Activated T-helper 2 cell treated with anti-CD3 and anti-CD28 coated beads, Interferon-gamma antibody, Interleukin-2, Interleukin-4, amounts not matched to agents 10 μg/mL and 5 μg/mL and 100 μg/mL, durations not matched to agents 14 hours and 24 hours and 36 hours (primary cell): Measurements from ENCODE around the gene MZF1. TPM values are rescaled to one million over a fixed set of nuclear protein-coding genes. Genes with fewer than 3 reads are reported as not detected.

Source experiments
- DNase-seq: peaks from one replicate; pipeline ENCODE4 v3.0.0; 2021; ENCODE audit warnings: low spot score
- H3K27ac Mint-ChIP-seq: one replicate; pipeline ENCODE4 v1.8.0; 2021; ENCODE audit warnings: mixed read lengths
- H3K27me3 Mint-ChIP-seq: one replicate; pipeline ENCODE4 v1.8.0; 2021; ENCODE audit warnings: low read depth, mixed read lengths
- H3K36me3 Mint-ChIP-seq: one replicate; pipeline ENCODE4 v1.8.0; 2021; ENCODE audit warnings: low read depth, mixed read lengths
- H3K4me1 Mint-ChIP-seq: one replicate; pipeline ENCODE4 v1.8.0; 2021; ENCODE audit warnings: low read depth, mixed read lengths
- H3K4me3 Mint-ChIP-seq: one replicate; pipeline ENCODE4 v1.8.0; 2021; ENCODE audit warnings: low read depth, mild to moderate bottlenecking, moderate library complexity, mixed read lengths
- H3K9me3 Mint-ChIP-seq: one replicate; pipeline ENCODE4 v1.8.0; 2021; ENCODE audit warnings: mixed read lengths
- intact Hi-C: fragments of 100-400 bp; cut with micrococcal nuclease; formaldehyde crosslinking; loops from one replicate; pipeline ENCODE4 v1.15.1; 2023
- total RNA-seq: library from RNA; stranded (reverse); gene quantifications from 2 replicates; pipeline ENCODE4 v1.2.3, GENCODE V29; 2022

MZF1 gene
- total RNA-seq, 1 donor from 2014 or later, result 18.8 TPM

DNA sequence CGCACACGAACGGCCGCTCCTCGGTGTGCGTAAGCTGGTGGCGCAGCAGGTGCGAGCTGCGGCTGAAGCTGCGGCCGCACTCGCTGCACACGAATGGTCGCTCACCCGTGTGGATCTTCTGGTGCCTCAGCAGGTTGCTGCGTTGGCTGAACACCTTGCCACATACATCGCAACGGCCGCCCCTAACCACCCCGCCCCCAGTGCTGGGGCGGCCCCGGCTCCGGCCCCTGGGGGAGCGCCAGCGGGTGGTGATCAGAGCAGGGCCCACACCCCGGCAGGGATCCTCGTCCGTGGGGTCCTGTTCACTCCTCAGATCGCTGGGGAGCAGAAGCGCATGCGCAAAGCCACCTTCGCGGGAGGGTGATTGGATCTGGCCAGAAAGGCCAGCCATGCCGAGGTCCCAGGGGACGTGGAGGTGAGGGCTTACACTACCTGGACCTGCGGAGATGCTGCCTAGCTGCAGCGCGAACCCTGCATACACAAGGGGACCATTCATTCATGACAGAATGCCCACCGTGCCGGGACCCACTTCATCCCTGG is 10.0 kb downstream of the MZF1 start:
- Mint-ChIP-seq H3K4me1 (peaks cover 31% of the 10 kb centered on the region), H3K36me3 (peaks cover 16% of the 10 kb centered on the region), H3K27ac (peak overlapping the region; percentile 72), H3K9me3 (no peaks in the 10 kb centered on the region), H3K27me3 (no peaks in the 10 kb centered on the region), H3K4me3 (peak overlapping the region; percentile 79)
- no peak for DNase-seq
- intact Hi-C loops, result no loop called here

DNA sequence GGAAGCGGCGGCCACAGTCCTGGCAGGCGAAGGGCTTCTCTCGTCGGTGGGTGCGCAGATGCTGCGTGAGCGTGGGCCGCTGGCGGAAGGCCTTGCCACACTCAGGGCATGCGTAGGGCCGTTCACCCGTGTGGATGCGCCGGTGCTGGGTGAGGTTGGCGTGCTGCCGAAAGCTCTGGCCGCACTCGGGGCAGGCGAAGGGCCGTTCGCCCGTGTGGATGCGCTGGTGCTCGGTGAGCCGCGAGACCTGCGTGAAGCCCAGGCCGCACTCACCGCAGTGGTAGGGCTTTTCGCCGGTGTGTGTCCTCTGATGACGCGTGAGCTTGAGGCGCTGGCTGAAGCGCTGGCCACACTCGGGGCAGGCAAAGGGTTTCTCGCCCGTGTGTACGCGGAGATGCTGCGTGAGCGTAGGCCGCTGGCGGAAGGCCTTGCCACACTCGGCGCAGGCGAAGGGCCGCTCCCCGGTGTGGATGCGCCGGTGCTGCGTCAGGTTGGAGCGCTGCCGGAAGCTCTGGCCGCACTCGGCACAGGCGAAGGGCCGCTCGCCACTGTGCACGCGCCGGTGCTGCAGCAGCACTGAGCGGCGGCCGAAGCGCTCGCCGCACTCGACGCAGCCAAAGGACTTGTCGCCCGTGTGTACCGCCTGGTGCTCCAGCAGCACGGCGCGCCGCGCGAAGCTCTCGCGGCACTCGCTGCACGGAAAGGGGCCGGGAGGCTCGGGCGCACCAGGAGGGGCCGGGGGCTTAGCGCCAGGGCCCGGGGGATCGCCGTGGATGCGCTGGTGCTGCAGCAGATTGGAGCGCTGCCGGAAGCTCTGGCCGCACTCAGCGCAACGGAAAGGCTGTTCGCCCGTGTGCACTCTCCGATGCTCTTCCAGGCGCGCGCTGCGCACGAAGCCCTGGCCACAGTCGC is 10.8 kb downstream of the MZF1 start:
- peak overlapping the region; percentile 72 for H3K27ac Mint-ChIP-seq
- H3K9me3 Mint-ChIP-seq, result no peaks in the 10 kb centered on the region
- H3K36me3 Mint-ChIP-seq, result peaks cover 21% of the 10 kb centered on the region
- DNase-seq, result peak; percentile 46
- intact Hi-C loops, result no loop called here
- H3K4me3 Mint-ChIP-seq, result peak overlapping the region; percentile 79
- H3K4me1 Mint-ChIP-seq, result peaks cover 29% of the 10 kb centered on the region
- no peaks in the 10 kb centered on the region for H3K27me3 Mint-ChIP-seq

DNA sequence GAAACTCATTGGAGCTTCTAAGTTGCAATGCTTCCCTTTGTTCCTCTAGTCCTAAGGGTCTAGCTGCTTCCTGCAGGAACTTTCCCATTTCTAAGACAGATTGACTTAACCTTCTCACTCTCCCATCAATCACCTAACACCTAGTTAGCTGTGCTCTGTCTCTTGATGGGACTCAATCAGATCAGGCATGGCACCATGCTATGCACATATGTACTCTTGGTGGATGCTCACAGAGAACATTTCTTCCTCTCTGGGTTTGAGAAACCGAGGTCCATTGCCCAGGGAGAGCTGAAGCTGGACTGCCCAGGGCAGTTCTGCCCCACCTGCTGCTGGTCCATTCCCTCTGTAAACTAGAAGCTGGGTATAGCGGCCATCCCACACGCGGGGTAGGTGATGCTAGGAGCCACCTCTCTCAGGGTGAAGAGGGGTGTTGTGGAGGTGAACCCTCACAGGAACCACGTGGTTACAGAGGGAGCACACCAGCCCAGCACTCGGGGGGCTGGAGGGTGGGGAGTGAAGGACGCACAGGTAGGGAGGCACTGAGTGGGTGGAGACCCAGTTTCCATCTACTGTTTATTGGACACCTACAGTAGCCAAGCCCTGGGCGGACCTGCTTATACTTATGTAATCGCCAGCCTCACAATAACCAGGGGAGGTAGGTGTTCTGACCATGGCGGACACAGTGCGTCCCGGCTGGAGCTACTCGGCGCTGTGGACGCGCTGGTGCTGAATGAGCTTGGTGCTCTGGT is 11.6 kb downstream of the MZF1 start:
- H3K4me1 Mint-ChIP-seq, result peaks cover 36% of the 10 kb centered on the region
- H3K27ac Mint-ChIP-seq, result peak overlapping the region; percentile 49
- DNase-seq, result no peak
- no peaks in the 10 kb centered on the region for H3K9me3 Mint-ChIP-seq
- intact Hi-C loops, result no loop called here
- H3K36me3 Mint-ChIP-seq, result peaks cover 29% of the 10 kb centered on the region
- H3K27me3 Mint-ChIP-seq, result no peaks in the 10 kb centered on the region
- H3K4me3 Mint-ChIP-seq, result peak overlapping the region; percentile 79

DNA sequence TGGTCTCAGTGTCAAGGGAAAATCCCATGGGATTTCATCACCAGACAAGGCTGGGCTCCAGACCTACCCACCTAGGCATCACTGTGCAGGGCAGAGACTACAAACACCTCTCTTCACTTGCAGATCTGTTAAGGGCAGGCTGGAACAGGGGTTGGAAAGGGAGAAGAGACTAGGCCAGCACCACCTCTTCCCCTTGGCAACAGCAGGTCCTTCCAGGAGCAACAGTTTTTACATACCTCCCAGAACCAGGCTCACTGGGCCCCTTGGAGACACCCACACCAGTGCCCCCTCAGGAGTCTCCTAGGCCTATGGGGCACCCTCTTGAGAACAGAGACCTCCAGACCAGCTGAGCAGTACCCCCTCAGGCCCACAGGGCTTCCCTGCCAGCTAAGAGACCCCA is 12.2 kb downstream of the MZF1 start:
- H3K4me3 Mint-ChIP-seq, result peak overlapping the region; percentile 94

DNA sequence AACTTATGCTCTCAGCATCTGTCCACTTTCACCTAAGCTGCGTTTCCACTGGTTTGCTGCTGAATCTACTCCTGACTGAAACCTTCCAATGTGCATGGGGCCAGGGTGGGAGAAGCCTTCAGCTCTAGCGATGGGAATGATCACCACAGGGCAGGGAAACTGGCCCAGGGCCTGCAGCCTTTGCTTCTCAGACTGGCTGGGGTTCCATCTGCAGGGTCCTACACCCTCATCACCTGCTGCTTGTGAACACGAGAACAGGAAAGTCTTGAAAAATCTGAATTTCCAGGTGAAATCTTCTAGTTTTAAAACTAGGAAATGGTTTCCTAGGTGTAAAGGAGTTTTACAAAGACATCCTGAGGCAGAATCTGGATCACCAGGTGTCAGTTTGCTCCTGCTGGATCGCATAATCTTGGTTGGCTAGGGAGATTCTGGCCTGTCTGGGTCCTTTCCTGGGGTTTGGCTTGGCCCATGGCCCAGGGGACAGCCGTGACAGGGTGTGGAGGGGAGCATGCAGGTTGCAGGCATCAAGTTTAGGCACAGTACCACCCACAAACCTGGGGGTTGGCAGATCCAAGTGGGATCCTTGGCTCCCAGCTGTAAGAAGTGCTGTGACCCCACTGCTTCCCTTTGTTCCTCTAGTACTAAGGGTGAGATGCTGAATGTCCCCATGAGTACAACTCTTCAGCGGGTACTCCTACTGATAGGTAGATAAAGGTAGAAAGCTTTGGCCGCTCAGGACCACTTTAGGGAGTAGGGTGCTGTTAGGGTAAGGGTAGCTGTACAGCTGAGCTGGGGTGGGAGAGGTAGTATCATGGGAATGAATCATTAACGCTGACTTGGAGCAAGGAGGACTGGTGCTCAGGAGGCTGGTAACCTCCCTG is 12.9 kb downstream of the MZF1 start:
- H3K4me3 Mint-ChIP-seq, result peak overlapping the region; percentile 94
- H3K36me3 Mint-ChIP-seq, result peaks cover 39% of the 10 kb centered on the region
- H3K4me1 Mint-ChIP-seq, result peaks cover 44% of the 10 kb centered on the region

More for the DNA sequence above, 12.2 kb downstream of the MZF1 start:
- peaks cover 32% of the 10 kb centered on the region for H3K36me3 Mint-ChIP-seq
- peaks cover 42% of the 10 kb centered on the region for H3K4me1 Mint-ChIP-seq
- peak overlapping the region; percentile 99 for H3K27ac Mint-ChIP-seq
- no peaks in the 10 kb centered on the region for H3K9me3 Mint-ChIP-seq
- intact Hi-C loops, result no loop called here
- DNase-seq, result no peak
- H3K27me3 Mint-ChIP-seq, result no peaks in the 10 kb centered on the region

DNA sequence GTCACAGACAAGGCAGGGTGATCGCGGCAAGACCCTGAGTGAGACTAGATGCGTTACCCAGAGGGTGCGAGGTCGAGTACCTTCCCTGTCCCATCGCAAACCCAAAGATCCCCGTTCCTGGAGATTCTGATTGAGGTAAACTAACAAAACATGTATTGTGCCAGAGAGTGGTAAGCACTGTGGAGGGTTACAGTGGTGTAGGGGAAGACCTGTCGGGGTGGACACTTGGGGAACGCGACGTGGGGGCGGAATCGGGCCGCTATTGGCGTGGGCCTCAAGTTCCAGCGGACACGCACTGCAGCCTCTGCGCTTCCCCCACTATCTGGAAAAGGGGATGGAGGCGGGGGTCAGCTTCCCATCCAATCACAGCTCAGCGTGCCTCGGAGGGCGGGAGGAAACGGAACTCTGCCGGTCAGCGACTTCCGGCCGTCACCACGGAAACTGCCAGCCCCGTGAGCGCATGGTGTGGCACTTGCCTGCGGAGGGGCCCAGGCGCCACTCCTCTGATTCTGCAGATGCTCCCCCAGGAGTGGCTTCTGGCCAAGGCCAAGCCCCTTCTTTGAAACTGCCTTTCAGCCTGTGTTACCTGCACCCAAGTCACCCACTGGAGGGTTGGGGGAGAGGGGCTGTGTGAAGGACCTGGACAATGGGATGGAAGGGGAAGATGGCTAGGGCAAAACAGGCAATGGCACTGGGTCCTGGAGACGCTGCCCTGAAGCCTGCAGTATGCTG is 13.7 kb downstream of the MZF1 start:
- H3K4me3 Mint-ChIP-seq, result peak overlapping the region; percentile 94
- H3K9me3 Mint-ChIP-seq, result no peaks in the 10 kb centered on the region
- intact Hi-C loops, result loop anchor here (1.0 kb wide), 2 partner anchors 14 to 40 kb away; partner anchors contain the start of genes MZF1 and ZBTB45
- H3K27ac Mint-ChIP-seq, result peak overlapping the region; percentile 99
- peak; percentile 65 for DNase-seq
- H3K36me3 Mint-ChIP-seq, result peaks cover 47% of the 10 kb centered on the region
- no peaks in the 10 kb centered on the region for H3K27me3 Mint-ChIP-seq
- peaks cover 47% of the 10 kb centered on the region for H3K4me1 Mint-ChIP-seq

More for the DNA sequence above, 12.9 kb downstream of the MZF1 start:
- Mint-ChIP-seq H3K27me3 (no peaks in the 10 kb centered on the region), H3K9me3 (no peaks in the 10 kb centered on the region), H3K27ac (peak overlapping the region; percentile 99)
- no peak for DNase-seq
- intact Hi-C loops, result no loop called here

DNA sequence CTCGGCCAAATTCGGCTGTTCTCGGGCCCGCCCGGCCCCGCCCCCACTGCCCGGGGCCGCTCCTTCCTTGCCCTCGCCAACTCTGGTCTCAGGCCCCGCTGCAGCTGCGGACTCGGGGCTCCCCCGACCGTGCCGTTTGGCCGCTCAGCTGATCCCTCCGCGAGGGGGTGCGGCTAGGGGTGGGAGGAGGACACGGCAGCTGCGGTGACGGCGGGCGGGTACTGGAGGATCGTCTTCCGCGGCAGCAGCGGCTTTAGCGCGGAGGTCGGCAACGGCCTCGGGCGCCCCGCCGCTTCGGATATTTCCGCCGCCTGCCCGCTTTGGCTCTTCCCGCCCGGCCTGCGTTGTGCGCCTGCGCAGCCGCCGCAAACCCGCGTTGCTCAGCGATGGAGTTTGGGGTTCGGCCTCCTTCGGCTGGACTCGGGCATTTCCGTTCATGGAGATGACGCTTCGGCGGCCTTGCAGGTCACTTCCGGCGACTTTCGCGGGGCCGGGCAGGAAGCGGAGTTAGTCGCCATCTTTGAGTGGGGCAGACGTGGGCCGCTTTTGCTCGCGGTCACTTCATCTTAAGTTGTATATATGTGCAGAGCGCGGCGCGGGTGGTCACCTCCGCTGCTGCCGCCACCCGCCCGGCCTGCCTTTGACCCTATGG is 14.4 kb downstream of the MZF1 start:
- H3K4me3 Mint-ChIP-seq, result peak overlapping the region; percentile 94
- peak; percentile 100 for DNase-seq
- H3K36me3 Mint-ChIP-seq, result peaks cover 54% of the 10 kb centered on the region

DNA sequence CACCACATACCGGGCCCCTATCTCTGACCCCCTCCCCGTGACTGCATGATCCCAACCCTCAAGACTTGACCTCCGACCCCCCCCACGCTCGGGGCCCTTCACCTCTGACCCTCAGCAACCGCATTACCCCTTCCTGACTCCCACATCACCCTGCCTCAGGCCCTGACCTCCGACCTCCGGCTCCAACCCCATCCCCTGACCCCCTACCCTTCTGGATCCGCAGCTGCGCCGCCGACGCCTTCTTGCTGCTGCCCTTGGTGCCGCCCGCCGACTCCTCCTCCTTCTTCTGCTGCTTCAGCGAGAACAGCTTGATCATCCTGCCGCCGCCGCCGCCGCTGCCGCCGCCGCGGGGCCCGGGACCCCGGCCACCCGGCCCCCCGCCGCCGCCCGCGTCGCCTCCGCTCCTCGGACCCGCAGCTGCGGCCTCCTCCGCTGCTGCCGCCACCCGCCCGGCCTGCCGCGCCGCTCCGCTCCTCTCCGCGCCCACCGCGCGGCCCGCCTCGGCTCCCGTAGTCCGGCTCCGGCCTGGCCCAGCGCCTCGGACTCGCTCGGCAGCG is 15.0 kb downstream of the MZF1 start, which contains the start of gene UBE2M:
TSS of gene UBE2M (minus strand) at position 546 of the 557 bp plus-strand sequence. CDS start at position 316, 230 bp downstream.
- Mint-ChIP-seq H3K9me3 (no peaks in the 10 kb centered on the region), H3K27ac (peak within 1 kb of the TSS; percentile 99), H3K27me3 (no peaks in the 10 kb centered on the region), H3K36me3 (peaks cover 53% of the 10 kb centered on the region), H3K4me3 (peak within 1 kb of the TSS; percentile 94), H3K4me1 (peaks cover 44% of the 10 kb centered on the region)
- DNase-seq, result no peak
- intact Hi-C loops, result loop anchor here (1.0 kb wide), 1 partner anchor 44 kb away; no protein-coding TSS in a partner anchor

More for the DNA sequence above, 14.4 kb downstream of the MZF1 start:
- Mint-ChIP-seq H3K27me3 (no peaks in the 10 kb centered on the region), H3K27ac (peak overlapping the region; percentile 99), H3K4me1 (peaks cover 48% of the 10 kb centered on the region), H3K9me3 (no peaks in the 10 kb centered on the region)
- intact Hi-C loops, result loop anchor here (1.0 kb wide), 3 partner anchors 15 to 44 kb away; partner anchors contain the start of genes MZF1 and ZBTB45

DNA sequence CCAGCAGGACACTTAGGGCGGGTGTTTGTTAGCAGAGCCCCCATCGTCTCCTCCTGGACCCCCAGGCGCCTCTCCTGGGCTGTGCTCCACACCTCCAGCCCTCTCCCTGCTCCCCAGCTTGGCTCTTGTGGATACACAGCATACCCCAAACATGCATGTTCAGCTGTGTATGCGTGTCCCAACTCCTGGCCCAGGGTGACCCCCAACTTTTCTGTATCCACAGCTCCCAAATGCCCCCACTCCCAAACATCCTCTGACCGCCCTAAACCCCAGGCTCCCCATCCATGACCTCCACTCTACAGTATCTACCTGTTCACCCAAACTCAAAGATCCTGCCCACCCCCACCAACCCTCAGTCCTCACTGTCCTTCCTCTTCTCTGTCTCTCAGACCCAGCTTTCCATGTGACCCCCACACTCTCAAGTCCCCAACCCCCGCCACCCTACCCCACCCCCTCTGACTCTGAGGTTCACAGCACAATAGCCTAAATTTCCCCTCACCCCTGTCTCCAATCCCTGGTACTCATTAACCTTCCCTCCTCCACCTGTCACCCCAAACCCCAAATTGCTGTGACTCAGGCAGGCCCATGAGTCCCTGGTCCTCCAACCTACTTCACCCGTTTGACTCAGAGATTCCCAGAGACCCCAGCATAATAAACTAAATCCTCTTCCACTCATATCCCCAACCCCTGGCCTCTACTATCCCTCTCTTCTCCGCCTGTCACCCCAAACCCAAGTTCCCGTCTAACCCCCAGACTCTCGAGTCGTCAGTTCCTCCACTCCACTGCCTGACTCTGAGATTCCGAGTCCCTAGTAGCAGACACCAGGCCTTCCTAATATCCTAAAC is 15.7 kb downstream of the MZF1 start:
- no peaks in the 10 kb centered on the region for H3K27me3 Mint-ChIP-seq
- H3K36me3 Mint-ChIP-seq, result peaks cover 58% of the 10 kb centered on the region
- intact Hi-C loops, result loop anchor here (1.0 kb wide), 1 partner anchor 43 kb away; no protein-coding TSS in a partner anchor
- H3K9me3 Mint-ChIP-seq, result no peaks in the 10 kb centered on the region
- no peak for DNase-seq
- H3K4me3 Mint-ChIP-seq, result peak overlapping the region; percentile 94
- H3K27ac Mint-ChIP-seq, result peak overlapping the region; percentile 96
- peaks cover 46% of the 10 kb centered on the region for H3K4me1 Mint-ChIP-seq

DNA sequence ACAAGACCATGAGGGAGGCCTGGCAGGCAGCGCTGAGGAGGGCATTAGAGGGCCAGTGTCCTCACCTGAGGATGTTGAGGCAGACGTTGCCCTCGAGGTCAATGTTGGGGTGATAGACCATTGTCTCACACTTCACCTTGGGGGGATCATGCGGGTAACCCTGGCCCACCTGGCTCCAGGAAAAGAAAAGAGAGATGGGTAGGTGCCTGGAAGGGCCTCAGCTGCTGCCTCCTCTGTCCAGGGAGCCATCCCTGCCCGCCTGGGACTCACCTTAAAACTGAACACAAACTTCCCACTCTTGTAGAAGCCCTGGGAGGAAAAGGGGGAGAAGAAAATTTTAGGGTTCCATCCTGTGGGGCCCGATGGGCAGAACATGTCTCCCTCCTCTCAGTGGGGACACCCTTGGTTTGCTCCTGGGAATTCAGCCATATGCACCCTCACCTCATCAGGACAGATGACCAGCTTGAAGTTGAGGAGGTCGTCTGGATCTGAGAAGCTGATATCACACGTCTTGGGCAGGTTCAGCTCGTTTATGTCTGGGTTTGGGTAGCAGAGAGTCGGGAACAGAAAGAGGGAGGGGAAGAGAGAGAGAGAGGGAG is 16.4 kb downstream of the MZF1 start:
- intact Hi-C loops, result no loop called here
- no peak for DNase-seq
- Mint-ChIP-seq H3K27ac (peak overlapping the region; percentile 96), H3K36me3 (peaks cover 65% of the 10 kb centered on the region), H3K4me3 (peak overlapping the region; percentile 94), H3K9me3 (no peaks in the 10 kb centered on the region), H3K4me1 (peaks cover 44% of the 10 kb centered on the region), H3K27me3 (no peaks in the 10 kb centered on the region)
